DOHH2 (cell line): ENCODE data around the gene SPDYE17.
"Not testable (repeated sequence)": the region's sequence is repeated elsewhere in the genome, so short reads cannot be mapped to it uniquely, and the experiment has no call there.

Experiments used
- H3F3A ChIP-seq: fragments of 200-600 bp; sonication (generic), shearing (Covaris generic); 2 replicates; pipeline ENCODE4 v1.6.0; 2016; ENCODE audit warnings: antibody characterized with exemption, mild to moderate bottlenecking; ENCODE audit not compliant: control insufficient read depth, insufficient read depth
- H3K27ac ChIP-seq: fragments of 200-600 bp; sonication (generic); 2 replicates; pipeline ENCODE4 v1.5.1; 2014; ENCODE audit warnings: low read depth, mild to moderate bottlenecking, low read length, moderate library complexity
- H3K27me3 ChIP-seq: fragments of 200-600 bp; sonication (generic); 2 replicates; pipeline ENCODE4 v1.6.1; 2014; ENCODE audit warnings: mild to moderate bottlenecking, low read length, mixed read lengths; ENCODE audit not compliant: control insufficient read depth
- H3K36me3 ChIP-seq: fragments of 200-600 bp; sonication (generic); 2 replicates; pipeline ENCODE4 v1.6.1; 2014; ENCODE audit warnings: mild to moderate bottlenecking, low read length, moderate library complexity, mixed read lengths; ENCODE audit not compliant: control insufficient read depth
- H3K4me1 ChIP-seq: fragments of 200-600 bp; sonication (generic); 2 replicates; pipeline ENCODE4 v1.6.1; 2014; ENCODE audit warnings: mild to moderate bottlenecking, low read length, mixed read lengths; ENCODE audit not compliant: control insufficient read depth
- H3K4me2 ChIP-seq: fragments of 200-600 bp; sonication (generic); 2 replicates; pipeline ENCODE4 v1.6.0; 2014; ENCODE audit warnings: mild to moderate bottlenecking, low read length, moderate library complexity
- H3K4me3 ChIP-seq: fragments of 200-600 bp; sonication (generic); 2 replicates; pipeline ENCODE4 v1.5.1; 2014; ENCODE audit warnings: mild to moderate bottlenecking, low read length, mixed read lengths
- H3K79me2 ChIP-seq: fragments of 200-600 bp; sonication (generic); 2 replicates; pipeline ENCODE4 v1.6.1; 2014; ENCODE audit warnings: mild to moderate bottlenecking, low read length, mixed read lengths; ENCODE audit not compliant: control insufficient read depth
- H3K9me2 ChIP-seq: fragments of 200-600 bp; sonication (generic); replicated peaks from 2 replicates; pipeline ENCODE4 v1.6.1; 2014; ENCODE audit warnings: mild to moderate bottlenecking, low read length, mixed read lengths; ENCODE audit not compliant: control insufficient read depth
- H3K9me3 ChIP-seq: fragments of 200-600 bp; sonication (generic); 2 replicates; pipeline ENCODE4 v1.6.1; 2014; ENCODE audit warnings: antibody characterized with exemption, low read length, mixed read lengths; ENCODE audit not compliant: control insufficient read depth, insufficient read depth
- H4K20me1 ChIP-seq: fragments of 200-600 bp; sonication (generic); 2 replicates; pipeline ENCODE4 v1.6.0; 2014; ENCODE audit warnings: low read depth, mild to moderate bottlenecking, antibody characterized with exemption, low read length, moderate library complexity; ENCODE audit not compliant: control insufficient read depth, insufficient read depth
- CTCF ChIP-seq: fragments of 200-600 bp; sonication (generic); IDR thresholded peaks from one replicate; pipeline ENCODE4 v1.5.1; 2014; ENCODE audit warnings: antibody characterized with exemption, mild to moderate bottlenecking, low read depth, low read length; ENCODE audit not compliant: poor library complexity, severe bottlenecking
- EZH2phosphoT487 ChIP-seq: fragments of 200-600 bp; sonication (generic); IDR thresholded peaks from 2 replicates; pipeline ENCODE4 v1.6.1; 2017; ENCODE audit warnings: borderline replicate concordance, mild to moderate bottlenecking, antibody characterized with exemption, low read length, moderate library complexity, mixed read lengths

Gene SPDYE17

GRCh38 chr7:76997381-76998284 is 34.5 kb downstream of the SPDYE17 start:
- no peak overlapping the region for H3K27ac ChIP-seq
- no peaks in the 10 kb centered on the region for H3K36me3 ChIP-seq
- no peaks in the 10 kb centered on the region for H3K4me1 ChIP-seq
- H3K4me2 ChIP-seq, result no peak overlapping the region
- H3K9me2 ChIP-seq, result no peaks in the 10 kb centered on the region
- no peaks in the 10 kb centered on the region for H3K9me3 ChIP-seq
- TF ChIP-seq EZH2phosphoT487 (no peak), CTCF (no peak)
- H3K4me3 ChIP-seq, result no peak overlapping the region
- H3K27me3 ChIP-seq, result no peaks in the 10 kb centered on the region
- H3F3A ChIP-seq, result no peaks in the 10 kb centered on the region
- H3K79me2 ChIP-seq, result no peaks in the 10 kb centered on the region
- no peaks in the 10 kb centered on the region for H4K20me1 ChIP-seq

- not testable (repeated sequence) for H4K20me1 ChIP-seq, H3K4me1 ChIP-seq, H3K79me2 ChIP-seq, H3K4me2 ChIP-seq, H3K4me3 ChIP-seq, H3F3A ChIP-seq, H3K9me2 ChIP-seq, H3K36me3 ChIP-seq, H3K27ac ChIP-seq, H3K9me3 ChIP-seq, H3K27me3 ChIP-seq
Observed at GRCh38 chr7:76996932-76997331, 35.2 kb downstream of the SPDYE17 start.

- not testable (repeated sequence) for H3K9me3 ChIP-seq, H3K4me3 ChIP-seq, H3K9me2 ChIP-seq, H3F3A ChIP-seq, H3K27me3 ChIP-seq, H3K27ac ChIP-seq, H3K79me2 ChIP-seq, H3K4me2 ChIP-seq, H3K36me3 ChIP-seq, H3K4me1 ChIP-seq, H4K20me1 ChIP-seq
Observed at GRCh38 chr7:76994286-76994685, 37.9 kb downstream of the SPDYE17 start.

- H3K27me3 ChIP-seq, H3K9me2 ChIP-seq, H4K20me1 ChIP-seq, H3K4me1 ChIP-seq, H3K27ac ChIP-seq, H3K4me3 ChIP-seq, H3K79me2 ChIP-seq, H3F3A ChIP-seq, H3K4me2 ChIP-seq, H3K36me3 ChIP-seq, H3K9me3 ChIP-seq: not testable (repeated sequence)
Observed at GRCh38 chr7:76993831-76994230, 38.3 kb downstream of the SPDYE17 start.

- H3K27ac ChIP-seq, H3K4me2 ChIP-seq, H3K27me3 ChIP-seq, H3K4me3 ChIP-seq, H3F3A ChIP-seq, H3K9me2 ChIP-seq, H4K20me1 ChIP-seq, H3K36me3 ChIP-seq, H3K9me3 ChIP-seq, H3K4me1 ChIP-seq, H3K79me2 ChIP-seq: not testable (repeated sequence)
Observed at GRCh38 chr7:76992871-76993270, 39.3 kb downstream of the SPDYE17 start.

- H3K4me3 ChIP-seq, H3K27ac ChIP-seq, H3K4me1 ChIP-seq, H3K79me2 ChIP-seq, H3K36me3 ChIP-seq, H3K27me3 ChIP-seq, H3K9me2 ChIP-seq, H4K20me1 ChIP-seq, H3K9me3 ChIP-seq, H3K4me2 ChIP-seq, H3F3A ChIP-seq: not testable (repeated sequence)
Observed at GRCh38 chr7:76992204-76992603, 40.0 kb downstream of the SPDYE17 start.

GRCh38 chr7:76990202-76990601 is 42.0 kb downstream of the SPDYE17 start:
- H3K9me2 ChIP-seq, H3K27me3 ChIP-seq, H3K79me2 ChIP-seq, H3K27ac ChIP-seq, H3F3A ChIP-seq, H3K9me3 ChIP-seq, H3K4me1 ChIP-seq, H4K20me1 ChIP-seq, H3K36me3 ChIP-seq: not testable (repeated sequence)
- Histone ChIP-seq H3K4me3 (peak overlapping the region; percentile 6; the same call in 1 of the 2 replicates), H3K4me2 (peak overlapping the region; percentile 30; the same call in 1 of the 2 replicates)
